ENCODE measurements around the gene OASL. TPM values are rescaled to one million over a fixed set of nuclear protein-coding genes. Genes with fewer than 3 reads are reported as not detected.

Gene OASL
- total and polyA plus RNA-seq, 2 donors = 0.85 to 1.0 TPM

- H3K27ac ChIP-seq (ENCODE audit: low read depth) = no peak within 1 kb of the TSS
- peak within 1 kb of the TSS; percentile 71 for H3K4me3 ChIP-seq (ENCODE audit: low read depth, low read length)
- H3K4me1 ChIP-seq (ENCODE audit: insufficient read depth) = no peaks in the 10 kb centered on the region
- no peaks in the 10 kb centered on the region for H3K36me3 ChIP-seq (ENCODE audit: insufficient read depth)
- 1% methylated on average over 34 of the region's 34 CpGs for WGBS
- DNase-seq (ENCODE audit: extremely low spot score) = peak; percentile 91
Measured at GRCh38 chr12:121015825-121016766, 22.9 kb downstream of the OASL start, which contains the start of gene C12orf43. TSS of gene C12orf43 (minus strand) at chr12:121016487. CDS start at chr12:121016474, 13 bp downstream.

DNA sequence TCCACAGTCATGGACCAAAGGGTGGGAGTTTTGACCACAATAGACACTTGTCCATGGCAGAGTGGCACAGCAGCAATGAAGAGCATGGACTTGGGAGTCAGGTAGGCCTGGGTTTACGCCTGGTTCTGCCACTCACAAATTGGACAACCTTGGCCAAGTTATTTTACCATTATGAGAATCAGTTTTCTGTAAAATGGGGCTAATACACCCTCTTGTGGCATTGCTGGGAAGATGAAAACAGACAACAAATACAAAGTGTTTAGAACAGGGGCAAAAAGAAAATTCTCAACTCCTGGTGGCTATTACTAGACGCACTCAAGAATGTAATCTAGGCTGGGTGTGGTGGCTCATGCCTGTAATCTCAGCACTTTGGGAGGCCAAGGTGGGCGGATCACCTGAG, 25.3 kb downstream of the OASL start:
- Histone ChIP-seq H3K4me1 (ENCODE audit: insufficient read depth) (no peaks in the 10 kb centered on the region), H3K4me3 (ENCODE audit: low read depth, low read length) (no peak overlapping the region), H3K27ac (ENCODE audit: low read depth) (no peak overlapping the region), H3K36me3 (ENCODE audit: insufficient read depth) (no peaks in the 10 kb centered on the region)
- DNase-seq (ENCODE audit: extremely low spot score) = no peak
- WGBS = 84% methylated on average over 3 of the region's 3 CpGs

- H3K4me3 ChIP-seq (ENCODE audit: low read depth, low read length) = no peak overlapping the region
- WGBS = 66% methylated on average over 6 of the region's 6 CpGs
- no peaks in the 10 kb centered on the region for H3K36me3 ChIP-seq (ENCODE audit: insufficient read depth)
- DNase-seq (ENCODE audit: extremely low spot score) = no peak
- no peaks in the 10 kb centered on the region for H3K4me1 ChIP-seq (ENCODE audit: insufficient read depth)
- H3K27ac ChIP-seq (ENCODE audit: low read depth) = no peak overlapping the region
Measured at GRCh38 chr12:121011820-121012219, 27.2 kb downstream of the OASL start.

DNA sequence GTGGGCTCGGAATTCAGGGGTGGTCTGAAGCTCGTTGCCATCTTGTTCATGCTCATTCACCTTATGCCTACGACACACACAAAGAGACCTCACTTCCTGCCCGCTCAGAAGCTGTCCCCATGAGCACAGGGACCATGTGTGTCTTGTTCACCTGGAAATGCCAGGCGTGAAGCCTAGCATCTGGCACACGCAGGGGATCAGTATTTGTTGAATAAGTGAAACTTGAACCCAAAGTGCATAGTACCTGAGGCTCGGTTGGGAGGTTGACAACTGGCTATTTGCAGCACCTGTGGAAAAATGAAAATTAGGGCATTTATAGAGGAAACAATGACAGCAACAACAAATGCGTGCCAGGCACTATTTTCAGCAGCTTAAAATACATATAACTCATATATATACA, 28.2 kb downstream of the OASL start:
- Histone ChIP-seq H3K4me3 (ENCODE audit: low read depth, low read length) (no peak overlapping the region), H3K27ac (ENCODE audit: low read depth) (no peak overlapping the region), H3K4me1 (ENCODE audit: insufficient read depth) (no peaks in the 10 kb centered on the region), H3K36me3 (ENCODE audit: insufficient read depth) (no peaks in the 10 kb centered on the region)
- 92% methylated on average over 8 of the region's 8 CpGs for WGBS
- no peak for DNase-seq (ENCODE audit: extremely low spot score)

DNA sequence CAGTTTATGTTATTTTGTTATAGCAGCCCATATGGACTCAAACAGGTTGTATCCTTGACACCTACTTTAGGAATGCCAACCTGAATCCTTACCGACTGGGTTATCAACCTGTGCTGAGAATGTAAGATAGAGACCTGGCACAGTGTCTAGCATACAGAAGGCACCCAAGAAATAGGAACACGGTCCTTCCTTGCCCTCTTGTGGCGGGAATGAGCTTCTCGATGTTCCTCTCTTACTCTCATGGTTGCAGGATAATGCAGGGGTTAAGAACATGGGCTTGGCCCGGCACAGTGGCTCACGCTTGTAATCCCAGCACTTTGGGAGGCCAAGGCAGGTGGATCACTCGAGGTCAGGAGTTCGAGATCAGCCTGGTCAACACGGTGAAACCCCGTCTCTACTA, 29.3 kb downstream of the OASL start:
- Histone ChIP-seq H3K36me3 (ENCODE audit: insufficient read depth) (no peaks in the 10 kb centered on the region), H3K27ac (ENCODE audit: low read depth) (no peak overlapping the region), H3K4me3 (ENCODE audit: low read depth, low read length) (no peak overlapping the region), H3K4me1 (ENCODE audit: insufficient read depth) (no peaks in the 10 kb centered on the region)
- DNase-seq (ENCODE audit: extremely low spot score) = no peak
- 45% methylated on average over 10 of the region's 10 CpGs for WGBS

- H3K4me3 ChIP-seq (ENCODE audit: low read depth, low read length) = no peak overlapping the region
- WGBS = 95% methylated on average over 8 of the region's 8 CpGs
- no peaks in the 10 kb centered on the region for H3K36me3 ChIP-seq (ENCODE audit: insufficient read depth)
- no peak overlapping the region for H3K27ac ChIP-seq (ENCODE audit: low read depth)
- no peak for DNase-seq (ENCODE audit: extremely low spot score)
- no peaks in the 10 kb centered on the region for H3K4me1 ChIP-seq (ENCODE audit: insufficient read depth)
Measured at GRCh38 chr12:121008347-121009098, 30.5 kb downstream of the OASL start.

- 66% methylated on average over 9 of the region's 9 CpGs for WGBS
- no peaks in the 10 kb centered on the region for H3K36me3 ChIP-seq (ENCODE audit: insufficient read depth)
- no peak for DNase-seq (ENCODE audit: extremely low spot score)
- H3K4me3 ChIP-seq (ENCODE audit: low read depth, low read length) = no peak overlapping the region
- no peak overlapping the region for H3K27ac ChIP-seq (ENCODE audit: low read depth)
- H3K4me1 ChIP-seq (ENCODE audit: insufficient read depth) = no peaks in the 10 kb centered on the region
Measured at GRCh38 chr12:121005346-121005815, 33.7 kb downstream of the OASL start.

- 91% methylated on average over 16 of the region's 16 CpGs for WGBS
- no peak for DNase-seq (ENCODE audit: extremely low spot score)
- H3K4me3 ChIP-seq (ENCODE audit: low read depth, low read length) = no peak overlapping the region
- H3K36me3 ChIP-seq (ENCODE audit: insufficient read depth) = no peaks in the 10 kb centered on the region
- no peak overlapping the region for H3K27ac ChIP-seq (ENCODE audit: low read depth)
- H3K4me1 ChIP-seq (ENCODE audit: insufficient read depth) = no peaks in the 10 kb centered on the region
Measured at GRCh38 chr12:121004253-121004815, 34.7 kb downstream of the OASL start.

GRCh38 chr12:121003650-121004049, 35.4 kb downstream of the OASL start:
- no peak overlapping the region for H3K4me3 ChIP-seq (ENCODE audit: low read depth, low read length)
- no peak for DNase-seq (ENCODE audit: extremely low spot score)
- no peaks in the 10 kb centered on the region for H3K4me1 ChIP-seq (ENCODE audit: insufficient read depth)
- H3K27ac ChIP-seq (ENCODE audit: low read depth) = no peak overlapping the region
- 83% methylated on average over 4 of the region's 4 CpGs for WGBS
- H3K36me3 ChIP-seq (ENCODE audit: insufficient read depth) = no peaks in the 10 kb centered on the region

GRCh38 chr12:121001841-121002483, 37.1 kb downstream of the OASL start:
- Histone ChIP-seq H3K4me1 (ENCODE audit: insufficient read depth) (no peaks in the 10 kb centered on the region), H3K36me3 (ENCODE audit: insufficient read depth) (no peaks in the 10 kb centered on the region), H3K4me3 (ENCODE audit: low read depth, low read length) (no peak overlapping the region), H3K27ac (ENCODE audit: low read depth) (no peak overlapping the region)
- WGBS = 88% methylated on average over 16 of the region's 16 CpGs
- DNase-seq (ENCODE audit: extremely low spot score) = no peak

GRCh38 chr12:121001060-121001459, 38.0 kb downstream of the OASL start:
- DNase-seq (ENCODE audit: extremely low spot score) = no peak
- H3K27ac ChIP-seq (ENCODE audit: low read depth) = no peak overlapping the region
- 77% methylated on average over 11 of the region's 11 CpGs for WGBS
- H3K4me3 ChIP-seq (ENCODE audit: low read depth, low read length) = no peak overlapping the region
- no peaks in the 10 kb centered on the region for H3K36me3 ChIP-seq (ENCODE audit: insufficient read depth)
- no peaks in the 10 kb centered on the region for H3K4me1 ChIP-seq (ENCODE audit: insufficient read depth)

DNA sequence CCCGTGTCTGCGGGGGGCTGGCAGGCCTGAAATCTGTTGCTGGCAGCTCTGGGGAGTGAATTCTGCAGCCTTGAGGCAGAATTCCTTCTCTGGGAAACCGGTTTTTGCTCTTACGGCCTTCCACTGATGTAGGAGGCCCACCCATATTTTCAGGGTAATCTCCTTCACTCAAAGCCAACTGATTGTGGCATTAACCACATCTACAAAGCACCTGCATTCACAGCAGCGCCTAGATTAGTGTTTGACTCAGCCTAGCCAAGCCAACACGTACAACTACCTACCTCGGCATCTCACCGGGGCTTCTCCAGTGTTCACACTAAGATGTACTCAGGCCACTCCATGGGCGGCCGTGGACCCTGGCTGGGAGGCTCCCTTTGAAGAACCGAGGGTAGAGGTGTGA, 38.5 kb downstream of the OASL start:
- no peak for DNase-seq (ENCODE audit: extremely low spot score)
- H3K4me3 ChIP-seq (ENCODE audit: low read depth, low read length) = no peak overlapping the region
- no peak overlapping the region for H3K27ac ChIP-seq (ENCODE audit: low read depth)
- WGBS = 80% methylated on average over 11 of the region's 11 CpGs
- no peaks in the 10 kb centered on the region for H3K36me3 ChIP-seq (ENCODE audit: insufficient read depth)
- H3K4me1 ChIP-seq (ENCODE audit: insufficient read depth) = no peaks in the 10 kb centered on the region

All from urinary bladder (tissue), 4 donors.